Right atrium auricular region (tissue), 2 donors: ENCODE measurements around the gene ATOX1. TPM values are rescaled to one million over a fixed set of nuclear protein-coding genes. Genes with fewer than 3 reads are reported as not detected.

Source experiments
- DNase-seq: peaks from one replicate; pipeline ENCODE4 v3.0.0-alpha.2; 2019; ENCODE audit warnings: low spot score
- H3K27ac ChIP-seq, 2 donors: fragments of 200-600 bp; sonication (generic); 1 replicate in 1 of 2; 2 replicates in 1 of 2; pipeline ENCODE4 v1.5.1; 2016 to 2019
- H3K27me3 ChIP-seq, 2 donors: fragments of 200-600 bp; sonication (generic); one replicate each; pipeline versions ENCODE4 v1.5.1 to v1.6.0; 2017 to 2019
- H3K36me3 ChIP-seq: fragments of 200-600 bp; sonication (generic); one replicate; pipeline ENCODE4 v1.5.1; 2016
- H3K4me1 ChIP-seq, 2 donors: fragments of 200-600 bp; sonication (generic); one replicate each; pipeline versions ENCODE4 v1.5.1 to v1.6.0; 2017 to 2019
- H3K4me3 ChIP-seq, 2 donors: fragments of 200-600 bp; sonication (generic); 1 replicate in 1 of 2; 2 replicates in 1 of 2; pipeline ENCODE4 v1.5.1; 2017 to 2019; ENCODE audit warnings: mild to moderate bottlenecking in 1 of 2, moderate library complexity in 1 of 2
- H3K9me3 ChIP-seq, 2 donors: fragments of 200-600 bp; sonication (generic); one replicate each; pipeline ENCODE4 v1.5.1; 2019
- CTCF ChIP-seq, 2 donors: fragments of 200-600 bp; sonication (generic); IDR thresholded peaks; one replicate each; pipeline ENCODE4 v1.5.1; 2019; ENCODE audit warnings: antibody characterized with exemption in 2 of 2
- total RNA-seq, 2 donors: library from RNA; depleted of rRNA; stranded (reverse); fragments of >200 nt; gene quantifications; one replicate each; pipeline ENCODE4 v1.1.0, GENCODE V29; 2016

ATOX1 gene
- total RNA-seq, 2 donors from 2014 or later: 64.6 to 84.5 TPM

- H3K9me3 ChIP-seq: no peaks in the 10 kb centered on the region
- no peaks in the 10 kb centered on the region for H3K27me3 ChIP-seq
- no peak for TF ChIP-seq CTCF (IDR thresholded peaks at IDR 0.05)
- DNase-seq: no peak
- H3K27ac ChIP-seq: no peak overlapping the region
- peaks cover 13% of the 10 kb centered on the region for H3K36me3 ChIP-seq
- peaks cover 0 to 16% of the 10 kb centered on the region in 2 donors for H3K4me1 ChIP-seq
- H3K4me3 ChIP-seq: no peak overlapping the region
These were observed 7.3 kb downstream of the ATOX1 start for GRCh38 chr5:151751091-151751490.

DNA sequence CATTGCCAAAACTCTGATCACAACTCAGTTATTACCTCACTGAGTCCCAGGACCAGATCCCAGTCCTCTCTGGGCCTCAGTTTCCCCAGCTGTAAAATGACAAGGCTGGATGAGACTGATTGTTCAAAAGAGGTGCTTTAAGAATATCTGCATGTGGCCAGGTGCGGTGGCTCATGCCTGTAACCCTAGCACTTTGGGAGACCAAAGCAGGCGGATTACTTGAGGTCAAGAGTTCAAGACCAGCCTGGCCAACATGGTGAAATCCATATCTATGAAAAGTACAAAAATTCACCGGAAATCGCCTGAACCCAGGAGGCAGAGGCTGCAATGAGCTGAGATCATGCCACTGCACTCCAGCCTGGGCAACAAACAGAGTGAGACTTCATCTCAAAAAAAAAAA is 8.3 kb downstream of the ATOX1 start:
- peaks cover 13% of the 10 kb centered on the region for H3K36me3 ChIP-seq
- H3K27me3 ChIP-seq: no peaks in the 10 kb centered on the region
- peak; percentile 55 for DNase-seq
- peak overlapping the region in 1 of 2 donors; percentile 32 for H3K27ac ChIP-seq
- H3K9me3 ChIP-seq: no peaks in the 10 kb centered on the region
- no peak overlapping the region for H3K4me3 ChIP-seq
- H3K4me1 ChIP-seq: peaks cover 0 to 25% of the 10 kb centered on the region in 2 donors
- TF ChIP-seq CTCF (IDR thresholded peaks at IDR 0.05): no peak

DNA sequence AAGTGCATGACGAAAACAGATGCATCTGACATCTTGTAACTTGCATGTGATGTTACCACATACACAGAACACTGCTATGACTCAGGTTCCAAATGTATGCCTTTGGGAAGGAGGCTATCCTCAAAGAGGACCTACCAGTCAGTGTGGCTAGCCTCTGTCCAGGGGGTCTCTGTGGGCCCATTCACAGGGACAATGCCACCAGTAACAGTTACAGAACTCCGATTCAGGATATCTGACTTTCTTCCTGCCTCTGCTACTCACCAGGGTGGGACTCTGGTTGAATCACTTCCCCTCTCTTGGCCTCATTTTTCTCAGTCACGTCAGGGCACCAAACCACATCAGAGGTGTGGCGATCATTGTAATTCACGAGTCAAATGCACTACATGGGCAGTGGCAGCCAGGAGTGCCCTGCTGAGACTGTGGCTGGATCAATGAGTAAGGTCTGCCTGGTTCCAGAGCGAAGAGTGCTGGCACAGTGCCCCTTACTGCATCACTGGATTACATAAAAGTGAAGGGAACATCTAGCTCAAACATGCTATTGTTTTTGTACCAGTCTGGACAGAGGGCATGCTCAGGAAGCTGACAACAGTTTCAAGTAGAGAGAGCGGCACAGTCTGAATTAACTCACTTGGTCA is 13.2 kb downstream of the ATOX1 start:
- no peak overlapping the region for H3K4me3 ChIP-seq
- TF ChIP-seq CTCF (IDR thresholded peaks at IDR 0.05): no peak
- H3K36me3 ChIP-seq: no peaks in the 10 kb centered on the region
- peak overlapping the region; percentile 44 to 57 for H3K27ac ChIP-seq
- H3K27me3 ChIP-seq: no peaks in the 10 kb centered on the region
- H3K4me1 ChIP-seq: peaks cover 0 to 45% of the 10 kb centered on the region in 2 donors
- H3K9me3 ChIP-seq: no peaks in the 10 kb centered on the region
- DNase-seq: no peak

GRCh38 chr5:151743530-151743929 is 14.9 kb downstream of the ATOX1 start:
- Histone ChIP-seq H3K4me3 (no peak overlapping the region), H3K27ac (no peak overlapping the region), H3K4me1 (peaks cover 0 to 51% of the 10 kb centered on the region in 2 donors), H3K27me3 (no peaks in the 10 kb centered on the region), H3K9me3 (no peaks in the 10 kb centered on the region), H3K36me3 (no peaks in the 10 kb centered on the region)
- no peak for TF ChIP-seq CTCF (IDR thresholded peaks at IDR 0.05)
- DNase-seq: no peak

- Histone ChIP-seq H3K27me3 (no peaks in the 10 kb centered on the region), H3K36me3 (no peaks in the 10 kb centered on the region), H3K27ac (no peak overlapping the region), H3K9me3 (no peaks in the 10 kb centered on the region), H3K4me1 (peaks cover 0 to 51% of the 10 kb centered on the region in 2 donors), H3K4me3 (no peak overlapping the region)
- TF ChIP-seq CTCF (IDR thresholded peaks at IDR 0.05): peak; percentile 41 to 82
- no peak for DNase-seq
These were observed 15.5 kb downstream of the ATOX1 start for GRCh38 chr5:151742870-151743294.
